ENCODE results near the gene PLCB1. TPM values are rescaled to one million over a fixed set of nuclear protein-coding genes. Genes with fewer than 3 reads are reported as not detected.

Gene PLCB1
- total and polyA plus RNA-seq, 2 of the 4 experiments (the other 2 are of a cell fraction) = 5.6 to 16.1 TPM

DNA sequence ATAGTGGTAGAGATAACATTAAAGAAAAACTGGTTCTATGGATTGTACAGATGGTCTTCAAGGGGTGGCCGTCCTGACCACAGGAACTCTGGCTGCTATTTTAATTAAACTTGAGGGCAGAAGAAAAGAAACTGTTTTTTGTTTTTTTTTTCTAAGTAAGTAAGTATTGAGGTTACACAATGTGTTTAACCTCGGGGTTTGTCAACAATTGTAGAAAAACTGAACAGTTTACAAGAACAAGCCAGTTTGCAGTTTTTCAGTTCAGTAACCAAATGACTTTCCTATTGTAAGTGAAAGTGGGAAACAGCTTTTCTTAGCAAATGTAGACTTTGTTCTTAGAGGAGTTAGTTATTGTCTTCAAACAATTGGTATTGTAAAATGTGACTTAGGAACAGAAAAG, 77.0 kb downstream of the PLCB1 start:
- peaks cover 11 to 22% of the 10 kb centered on the region in 2 experiments for H3K79me1 ChIP-seq (ENCODE audit: low read depth in 1 of 2, low read length in 2 of 2)

More for the DNA sequence above, 77.0 kb downstream of the PLCB1 start:
- Histone ChIP-seq H4K8ac (ENCODE audit: low read depth in 2 of 2, low read length in 2 of 2) (no peak overlapping the region), H2BK15ac (ENCODE audit: low read depth, low read length) (no peak overlapping the region), H2AFZ (replicated peaks; ENCODE audit: low read length, poor library complexity) (no peak overlapping the region), H2BK5ac (ENCODE audit: low read depth, low read length, poor library complexity, severe bottlenecking) (no peak overlapping the region), H3K9me3 (ENCODE audit: control insufficient read depth, insufficient read depth, low read length) (peaks cover 3% of the 10 kb centered on the region; the same call in 1 of the 2 replicates), H3K56ac (ENCODE audit: extremely low read depth, insufficient read depth, low read length) (no peak overlapping the region), H4K20me1 (ENCODE audit: insufficient read depth, low read length) (no peaks in the 10 kb centered on the region), H3K36me3 (ENCODE audit: control insufficient read depth, insufficient read depth, low read length) (no peaks in the 10 kb centered on the region), H3K4me3 (ENCODE audit: insufficient read depth, low read depth, low read length) (no peak overlapping the region), H2BK120ac (ENCODE audit: low read depth, low read length) (no peak overlapping the region), H2AK5ac (ENCODE audit: low read depth, low read length) (no peak overlapping the region), H3K4me2 (ENCODE audit: low read depth, low read length) (peak overlapping the region; percentile 49), H3K18ac (ENCODE audit: low read depth, low read length) (no peak overlapping the region), H4K5ac (ENCODE audit: low read depth, low read length) (no peak overlapping the region), H3K23ac (ENCODE audit: low read depth, low read length) (no peak overlapping the region), H2AK9ac (replicated peaks; ENCODE audit: low read depth, low read length, poor library complexity) (no peak overlapping the region), H3K27ac (ENCODE audit: insufficient read depth, low read length) (no peak overlapping the region), H4K91ac (ENCODE audit: insufficient read depth, low read depth, low read length) (no peak overlapping the region), H3K9ac (ENCODE audit: low read depth, low read length) (no peak overlapping the region), H3K14ac (replicated peaks; ENCODE audit: low read depth, low read length) (no peak overlapping the region), H3K9me1 (ENCODE audit: insufficient read depth, low read length) (peaks cover 3% of the 10 kb centered on the region; the same call in 1 of the 2 replicates), H2BK20ac (ENCODE audit: low read depth, low read length) (no peak overlapping the region), H3K27me3 (ENCODE audit: control insufficient read depth, insufficient read depth, low read length) (no peaks in the 10 kb centered on the region), H3K4me1 (ENCODE audit: control insufficient read depth, insufficient read depth, low read length) (peaks cover 8% of the 10 kb centered on the region), H3K4ac (ENCODE audit: low read depth, low read length) (no peak overlapping the region)
- ATAC-seq (ENCODE audit: low read depth) (peak; percentile 44; the same call in 1 of the 2 replicates), DNase-seq (no peak)
- CTCF ChIA-PET = no interaction called here
- no TSS peak for BruUV-seq (replicated peaks)
- no CpG with 5 or more reads among the region's 2 CpGs for WGBS, 2 experiments (ENCODE audit: extremely low coverage in 2 of 2, insufficient read length in 1 of 2)
- intact Hi-C loops (cut with micrococcal nuclease) (no loop called here), in situ Hi-C loops (cut with MboI; ENCODE audit: low sequenced_read_pairs) (no loop called here), dilution Hi-C loops (cut with HindIII; ENCODE audit: low sequenced_read_pairs, unreplicated experiment) (no loop called here)
- TF ChIP-seq BHLHE40 (IDR thresholded peaks at IDR 0.05; ENCODE audit: low read depth, low read length) = no peak
- TF ChIP-seq, protein P1, sequence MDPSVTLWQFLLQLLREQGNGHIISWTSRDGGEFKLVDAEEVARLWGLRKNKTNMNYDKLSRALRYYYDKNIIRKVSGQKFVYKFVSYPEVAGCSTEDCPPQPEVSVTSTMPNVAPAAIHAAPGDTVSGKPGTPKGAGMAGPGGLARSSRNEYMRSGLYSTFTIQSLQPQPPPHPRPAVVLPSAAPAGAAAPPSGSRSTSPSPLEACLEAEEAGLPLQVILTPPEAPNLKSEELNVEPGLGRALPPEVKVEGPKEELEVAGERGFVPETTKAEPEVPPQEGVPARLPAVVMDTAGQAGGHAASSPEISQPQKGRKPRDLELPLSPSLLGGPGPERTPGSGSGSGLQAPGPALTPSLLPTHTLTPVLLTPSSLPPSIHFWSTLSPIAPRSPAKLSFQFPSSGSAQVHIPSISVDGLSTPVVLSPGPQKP (IDR thresholded peaks at IDR 0.05; ENCODE audit: borderline replicate concordance, low read depth, low read length) = no peak
- no peak for TF ChIP-seq MXI1 (IDR thresholded peaks at IDR 0.05; ENCODE audit: borderline replicate concordance, low read depth, low read length)
- TF ChIP-seq CEBPB (IDR thresholded peaks at IDR 0.05; ENCODE audit: low read depth, low read length) = no peak
- no peak for TF ChIP-seq RFX5 (IDR thresholded peaks at IDR 0.05; ENCODE audit: low read depth, low read length)
- no peak for TF ChIP-seq RAD21 (IDR thresholded peaks at IDR 0.05; ENCODE audit: low read length)
- TF ChIP-seq MAZ (IDR thresholded peaks at IDR 0.05; ENCODE audit: borderline replicate concordance, low read depth, low read length) = no peak
- TF ChIP-seq, protein P2, sequence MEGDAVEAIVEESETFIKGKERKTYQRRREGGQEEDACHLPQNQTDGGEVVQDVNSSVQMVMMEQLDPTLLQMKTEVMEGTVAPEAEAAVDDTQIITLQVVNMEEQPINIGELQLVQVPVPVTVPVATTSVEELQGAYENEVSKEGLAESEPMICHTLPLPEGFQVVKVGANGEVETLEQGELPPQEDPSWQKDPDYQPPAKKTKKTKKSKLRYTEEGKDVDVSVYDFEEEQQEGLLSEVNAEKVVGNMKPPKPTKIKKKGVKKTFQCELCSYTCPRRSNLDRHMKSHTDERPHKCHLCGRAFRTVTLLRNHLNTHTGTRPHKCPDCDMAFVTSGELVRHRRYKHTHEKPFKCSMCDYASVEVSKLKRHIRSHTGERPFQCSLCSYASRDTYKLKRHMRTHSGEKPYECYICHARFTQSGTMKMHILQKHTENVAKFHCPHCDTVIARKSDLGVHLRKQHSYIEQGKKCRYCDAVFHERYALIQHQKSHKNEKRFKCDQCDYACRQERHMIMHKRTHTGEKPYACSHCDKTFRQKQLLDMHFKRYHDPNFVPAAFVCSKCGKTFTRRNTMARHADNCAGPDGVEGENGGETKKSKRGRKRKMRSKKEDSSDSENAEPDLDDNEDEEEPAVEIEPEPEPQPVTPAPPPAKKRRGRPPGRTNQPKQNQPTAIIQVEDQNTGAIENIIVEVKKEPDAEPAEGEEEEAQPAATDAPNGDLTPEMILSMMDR (conservative IDR thresholded peaks at IDR 0.05; ENCODE audit: low read depth, low read length) = no peak
- no peak for TF ChIP-seq FOS (IDR thresholded peaks at IDR 0.05; ENCODE audit: low read depth, low read length)
- TF ChIP-seq RCOR1 (IDR thresholded peaks at IDR 0.05; ENCODE audit: insufficient replicate concordance, low read length) = no peak
- no peak for TF ChIP-seq SMC3 (IDR thresholded peaks at IDR 0.05; ENCODE audit: low read depth, low read length)
- TF ChIP-seq NFE2L2 (IDR thresholded peaks at IDR 0.05; ENCODE audit: low read depth, low read length) = no peak
- TF ChIP-seq, protein P3, sequence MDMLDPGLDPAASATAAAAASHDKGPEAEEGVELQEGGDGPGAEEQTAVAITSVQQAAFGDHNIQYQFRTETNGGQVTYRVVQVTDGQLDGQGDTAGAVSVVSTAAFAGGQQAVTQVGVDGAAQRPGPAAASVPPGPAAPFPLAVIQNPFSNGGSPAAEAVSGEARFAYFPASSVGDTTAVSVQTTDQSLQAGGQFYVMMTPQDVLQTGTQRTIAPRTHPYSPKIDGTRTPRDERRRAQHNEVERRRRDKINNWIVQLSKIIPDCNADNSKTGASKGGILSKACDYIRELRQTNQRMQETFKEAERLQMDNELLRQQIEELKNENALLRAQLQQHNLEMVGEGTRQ (IDR thresholded peaks at IDR 0.05; ENCODE audit: low read depth, low read length) = no peak
- no peak for TF ChIP-seq CHD1 (IDR thresholded peaks at IDR 0.05; ENCODE audit: low read depth, low read length)
- POLR2A ChIA-PET (ENCODE audit: unreplicated experiment) = no interaction called here
